ENCODE results near the gene ZNF778.

DNA sequence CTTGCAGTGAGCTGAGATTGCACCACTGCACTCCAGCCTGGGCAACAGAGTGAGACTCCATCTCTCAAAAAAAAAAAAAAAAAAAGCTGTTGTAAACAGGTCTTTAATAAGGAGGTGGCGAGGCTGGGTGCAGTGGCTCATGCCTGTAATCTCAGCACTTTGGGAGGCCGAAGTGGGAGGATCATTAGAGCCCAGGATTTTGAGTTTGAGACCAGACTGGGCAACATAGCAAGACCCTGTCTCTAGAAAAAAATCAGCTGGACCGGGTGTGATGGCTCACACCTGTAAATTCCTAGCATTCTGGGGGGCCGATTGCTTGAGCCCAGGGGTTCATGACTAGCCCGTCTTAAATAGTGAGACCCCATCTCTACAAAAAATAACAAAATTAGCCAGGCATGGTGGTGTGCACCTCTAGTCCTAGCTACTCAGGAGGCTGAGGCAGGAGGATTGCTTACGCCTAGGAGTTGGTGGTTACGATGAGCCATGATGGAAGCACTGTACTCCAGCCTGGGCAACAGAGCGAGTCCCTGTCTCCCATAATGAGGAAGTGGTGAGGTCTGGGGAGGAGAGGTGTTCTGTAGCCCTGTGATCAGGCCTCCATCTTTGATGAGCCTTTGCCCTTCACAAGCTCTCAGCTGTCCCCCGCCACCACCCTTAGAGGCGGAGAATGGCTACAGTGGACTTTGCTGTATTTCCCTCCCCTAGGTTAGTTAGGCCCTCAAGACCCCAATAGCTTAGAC, 36.2 kb downstream of the ZNF778 start:
- TF ChIP-seq POLR2A (IDR thresholded peaks at IDR 0.05; ENCODE audit: low read depth, low read length) = no peak
- no peak for TF ChIP-seq POLR2AphosphoS5 (IDR thresholded peaks at IDR 0.05; ENCODE audit: low read depth, low read length)
- no peak for TF ChIP-seq POU2F2 (IDR thresholded peaks at IDR 0.05; ENCODE audit: low read depth, low read length)
